ENCODE measurements around the gene PICK1.

PICK1 gene

DNA sequence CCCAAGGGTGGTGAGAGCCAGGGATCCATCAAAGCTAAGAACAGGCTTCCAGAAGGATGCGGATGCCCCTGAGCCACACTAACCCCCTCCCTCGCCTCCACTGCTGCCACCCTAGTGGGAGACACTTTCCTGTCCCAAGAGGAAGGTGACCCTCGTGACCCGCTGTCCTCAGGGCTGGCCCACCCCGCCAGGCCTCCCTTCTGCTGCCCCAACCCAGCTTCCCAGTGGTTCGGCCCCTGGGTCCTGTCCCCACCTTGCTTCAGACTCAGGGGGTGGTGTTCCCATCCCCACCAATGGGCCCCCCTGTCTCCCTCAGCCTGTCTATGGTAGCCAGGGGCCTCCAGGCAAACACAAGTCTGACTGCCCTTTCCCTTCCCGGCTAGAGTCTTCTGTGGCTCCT lies 6.5 kb upstream of the PICK1 start:
- TF ChIP-seq CTCF (IDR thresholded peaks at IDR 0.05; ENCODE audit: control insufficient read depth, extremely low read depth, insufficient read depth) = no peak
- no peak overlapping the region for H3K4me3 ChIP-seq (ENCODE audit: low read depth, low read length)
- no peak for DNase-seq (ENCODE audit: low read depth)

GRCh38 chr22:38051261-38051660 lies 5.9 kb upstream of the PICK1 start:
- H3K4me3 ChIP-seq (ENCODE audit: low read depth, low read length) = no peak overlapping the region
- no peak for TF ChIP-seq CTCF (IDR thresholded peaks at IDR 0.05; ENCODE audit: control insufficient read depth, extremely low read depth, insufficient read depth)
- no peak for DNase-seq (ENCODE audit: low read depth)

DNA sequence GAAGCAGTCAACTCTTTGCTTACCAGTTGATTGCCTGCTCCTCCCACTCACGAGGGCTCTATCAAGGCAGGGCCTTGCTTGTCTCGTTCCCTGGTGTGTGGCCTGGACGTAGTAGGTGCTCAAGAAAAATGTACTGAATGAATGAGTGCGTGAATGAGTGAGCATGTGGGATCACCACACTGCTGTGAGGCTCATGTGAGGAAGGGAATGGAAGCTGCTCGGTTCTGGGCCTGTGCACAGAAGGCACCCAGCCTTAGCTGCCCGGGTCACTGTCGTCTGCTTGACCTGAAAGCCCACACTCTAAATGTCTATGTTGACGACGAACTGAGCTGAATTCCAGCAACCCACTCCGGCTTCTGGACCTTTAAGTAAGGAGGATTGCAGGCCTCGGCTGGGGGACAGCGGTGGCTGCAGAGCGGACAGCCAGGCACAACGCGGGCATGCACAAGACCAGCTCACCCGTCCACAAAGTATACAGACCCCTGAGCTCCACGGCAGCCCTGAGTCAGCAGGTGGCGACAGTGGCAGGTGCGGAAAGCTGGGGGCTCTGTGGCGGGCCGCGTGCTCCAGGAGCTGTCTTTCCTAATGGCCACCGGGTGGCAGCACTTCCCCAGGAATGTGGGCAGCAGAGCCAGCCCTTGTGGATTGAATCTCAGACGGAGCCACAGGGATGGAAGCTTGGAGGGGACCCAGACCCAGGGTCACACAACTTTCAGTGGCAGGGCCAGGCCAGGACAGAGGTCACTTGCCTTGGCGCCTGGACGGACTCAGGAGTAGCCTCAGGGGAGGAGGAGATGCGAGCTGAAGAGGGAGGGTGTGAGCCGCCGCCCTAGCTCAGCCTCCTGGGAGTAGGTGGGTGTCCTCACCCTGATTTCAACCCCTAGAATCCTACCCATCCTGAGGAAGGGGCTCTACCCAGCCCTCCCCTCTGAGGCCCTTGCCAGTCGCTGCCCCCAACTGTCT lies 5.0 kb upstream of the PICK1 start:
- peak; percentile 86 for TF ChIP-seq CTCF (IDR thresholded peaks at IDR 0.05; ENCODE audit: control insufficient read depth, extremely low read depth, insufficient read depth)
- H3K4me3 ChIP-seq (ENCODE audit: low read depth, low read length) = no peak overlapping the region
- DNase-seq (ENCODE audit: low read depth) = peak; percentile 44

GRCh38 chr22:38062791-38063190 lies 5.6 kb downstream of the PICK1 start:
- no peak for DNase-seq (ENCODE audit: low read depth)
- H3K4me3 ChIP-seq (ENCODE audit: low read depth, low read length) = no peak overlapping the region
- TF ChIP-seq CTCF (IDR thresholded peaks at IDR 0.05; ENCODE audit: control insufficient read depth, extremely low read depth, insufficient read depth) = no peak

DNA sequence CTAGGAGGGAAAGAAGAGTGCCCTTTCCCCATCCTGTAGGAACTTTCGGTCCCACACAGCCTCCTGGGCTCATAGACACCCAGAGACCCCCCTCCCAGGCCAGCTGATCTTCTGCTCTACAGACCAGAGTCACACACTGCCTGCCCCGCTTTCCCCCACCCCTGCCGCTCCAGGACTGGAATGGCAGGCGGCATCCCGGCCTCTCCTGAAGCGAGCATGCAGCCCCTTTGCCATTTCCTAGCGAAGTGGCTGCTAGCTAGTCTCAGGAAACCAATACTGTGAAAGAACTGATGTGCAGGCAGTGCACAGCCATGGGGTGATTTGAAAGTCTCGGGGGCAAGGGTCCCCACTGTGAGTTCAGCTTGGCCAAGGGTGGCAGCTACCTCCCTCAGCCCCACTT lies 8.3 kb downstream of the PICK1 start:
- no peak overlapping the region for H3K4me3 ChIP-seq (ENCODE audit: low read depth, low read length)
- no peak for TF ChIP-seq CTCF (IDR thresholded peaks at IDR 0.05; ENCODE audit: control insufficient read depth, extremely low read depth, insufficient read depth)
- DNase-seq (ENCODE audit: low read depth) = no peak

DNA sequence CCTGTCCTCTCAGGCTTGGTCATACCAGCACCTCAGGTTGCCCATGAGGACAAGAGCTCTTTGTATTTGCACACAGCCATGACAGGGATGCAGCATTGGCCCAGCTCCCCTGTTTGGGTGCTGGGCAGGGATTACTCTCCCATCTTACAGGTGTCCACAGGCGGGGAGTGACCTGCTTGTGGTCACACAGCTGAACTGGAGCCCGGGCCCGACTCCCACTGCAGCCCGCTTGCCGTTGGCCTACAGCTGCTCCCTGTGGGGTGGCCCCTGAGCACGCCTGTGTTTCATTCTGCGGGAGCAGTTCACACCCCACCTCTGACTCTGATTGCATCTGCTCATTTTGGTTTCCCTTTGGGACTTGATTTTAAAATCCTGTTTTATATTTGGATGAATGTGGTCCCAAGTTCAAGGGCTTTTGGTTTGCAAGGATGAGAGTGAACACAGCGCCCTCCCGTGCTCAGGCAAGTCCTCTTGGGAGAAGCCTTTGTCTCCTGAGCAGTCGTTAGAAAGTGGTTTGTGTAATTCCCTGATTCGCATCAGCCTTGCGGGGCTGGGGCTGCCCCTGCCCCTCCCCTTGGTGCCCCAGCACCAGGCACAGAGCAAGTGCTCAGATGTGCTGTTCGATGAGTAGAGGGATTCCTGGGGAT lies 9.3 kb downstream of the PICK1 start:
- no peak for DNase-seq (ENCODE audit: low read depth)
- no peak overlapping the region for H3K4me3 ChIP-seq (ENCODE audit: low read depth, low read length)
- no peak for TF ChIP-seq CTCF (IDR thresholded peaks at IDR 0.05; ENCODE audit: control insufficient read depth, extremely low read depth, insufficient read depth)

All from LNCaP clone FGC (cell line).